UCSD-AML1 (cell line): ENCODE results near the gene FAS.
"Not testable (repeated sequence)": the region's sequence is repeated elsewhere in the genome, so short reads cannot be mapped to it uniquely, and the experiment has no call there.

Experiments used
- DNase-seq: peaks from one replicate; lab custom pipeline; 2025; ENCODE audit not compliant: unreplicated experiment; lab: John Stamatoyannopoulos, UW

FAS gene

GRCh38 chr10:88991899-88992320 is 1.3 kb downstream of the FAS start:
- DNase-seq, result no peak

- no peak for DNase-seq
Measured at GRCh38 chr10:88992921-88993524, 2.4 kb downstream of the FAS start.

- no peak for DNase-seq
Measured at GRCh38 chr10:88994019-88994418, 3.4 kb downstream of the FAS start.

GRCh38 chr10:88995156-88995876 is 4.7 kb downstream of the FAS start:
- no peak for DNase-seq

- DNase-seq, result no peak
Measured at GRCh38 chr10:88996927-88997326, 6.3 kb downstream of the FAS start.

GRCh38 chr10:88999625-89000024 is 9.0 kb downstream of the FAS start:
- no peak for DNase-seq

- no peak for DNase-seq
Measured at GRCh38 chr10:89001024-89001728, 10.6 kb downstream of the FAS start.

GRCh38 chr10:89001729-89002072 is 11.1 kb downstream of the FAS start:
- DNase-seq, result no peak

- no peak for DNase-seq
Measured at GRCh38 chr10:89002226-89002978, 11.8 kb downstream of the FAS start.

- no peak for DNase-seq
Measured at GRCh38 chr10:89003344-89003743, 12.7 kb downstream of the FAS start.

GRCh38 chr10:89007129-89007893 is 16.7 kb downstream of the FAS start:
- DNase-seq, result no peak

GRCh38 chr10:89018700-89019346 is 28.2 kb downstream of the FAS start:
- not testable (repeated sequence) for DNase-seq

GRCh38 chr10:89019569-89020327 is 29.1 kb downstream of the FAS start:
- DNase-seq, result no peak

- not testable (repeated sequence) for DNase-seq
Measured at GRCh38 chr10:89021526-89021925, 30.9 kb downstream of the FAS start.

- no peak for DNase-seq
Measured at GRCh38 chr10:89022734-89023133, 32.1 kb downstream of the FAS start.

- no peak for DNase-seq
Measured at GRCh38 chr10:89025453-89025852, 34.9 kb downstream of the FAS start.

GRCh38 chr10:89029181-89029580 is 38.6 kb downstream of the FAS start:
- DNase-seq, result no peak

GRCh38 chr10:89029785-89030437 is 39.3 kb downstream of the FAS start:
- DNase-seq, result peak; percentile 48

GRCh38 chr10:89030791-89031190 is 40.2 kb downstream of the FAS start:
- DNase-seq, result no peak
